H9 (cell line): ENCODE data around the gene WARS2. TPM values are rescaled to one million over a fixed set of nuclear protein-coding genes. Genes with fewer than 3 reads are reported as not detected.

Source experiments
- DNase-seq: peaks from one replicate; pipeline ENCODE4 v3.0.0-alpha.2; 2017
- H2AFZ ChIP-seq: one replicate; pipeline ENCODE4 v1.6.1; 2013; ENCODE audit warnings: mild to moderate bottlenecking, low read length, control low read depth, moderate library complexity
- H2AK5ac ChIP-seq: 2 replicates; pipeline ENCODE4 v1.6.1; 2013; ENCODE audit warnings: low read length, control low read depth, mixed read lengths; ENCODE audit not compliant: insufficient read length
- H2BK120ac ChIP-seq: one replicate; pipeline ENCODE4 v1.6.1; 2013; ENCODE audit warnings: low read depth, mild to moderate bottlenecking, low read length, control low read depth, inconsistent platforms; ENCODE audit not compliant: poor library complexity, severe bottlenecking
- H2BK12ac ChIP-seq: 2 replicates; pipeline ENCODE4 v1.6.1; 2013; ENCODE audit warnings: low read length, control low read depth, mixed read lengths, low read depth; ENCODE audit not compliant: insufficient read length
- H2BK15ac ChIP-seq: 2 replicates; pipeline ENCODE4 v1.6.1; 2013; ENCODE audit warnings: low read depth, low read length, control low read depth
- H2BK20ac ChIP-seq: one replicate; pipeline ENCODE4 v1.6.1; 2013; ENCODE audit warnings: low read depth, mild to moderate bottlenecking, low read length, control low read depth, inconsistent platforms; ENCODE audit not compliant: poor library complexity, severe bottlenecking
- H2BK5ac ChIP-seq: 2 replicates; pipeline ENCODE4 v1.6.1; 2013; ENCODE audit warnings: low read length, control low read depth, mixed read lengths; ENCODE audit not compliant: insufficient read length
- H3K14ac ChIP-seq: 2 replicates; pipeline ENCODE4 v1.6.1; 2013; ENCODE audit warnings: low read length, control low read depth; ENCODE audit not compliant: insufficient read depth
- H3K18ac ChIP-seq: 2 replicates; pipeline ENCODE4 v1.6.1; 2013; ENCODE audit warnings: low read depth, mild to moderate bottlenecking, mixed read lengths, low read length, control low read depth; ENCODE audit not compliant: insufficient read length
- H3K23ac ChIP-seq: 2 replicates; pipeline ENCODE4 v1.6.1; 2013; ENCODE audit warnings: low read length, control low read depth, mixed read lengths, low read depth; ENCODE audit not compliant: insufficient read length
- H3K23me2 ChIP-seq: 2 replicates; pipeline ENCODE4 v1.6.1; 2013; ENCODE audit warnings: low read depth, mild to moderate bottlenecking, mixed read lengths, low read length, control low read depth; ENCODE audit not compliant: insufficient read length, poor library complexity, severe bottlenecking
- H3K27ac ChIP-seq: 2 replicates; pipeline ENCODE4 v1.5.1; 2013; ENCODE audit warnings: low read length, control low read depth, mixed read lengths, low read depth; ENCODE audit not compliant: insufficient read length
- H3K27me3 ChIP-seq: 2 replicates; pipeline ENCODE4 v1.6.1; 2013; ENCODE audit warnings: low read length, control low read depth, inconsistent platforms; ENCODE audit not compliant: insufficient read depth
- H3K4ac ChIP-seq: 2 replicates; pipeline ENCODE4 v1.6.1; 2013; ENCODE audit warnings: low read depth, mild to moderate bottlenecking, control low read depth, inconsistent platforms, low read length, moderate library complexity
- H3K4me1 ChIP-seq: 2 replicates; pipeline ENCODE4 v1.6.1; 2013; ENCODE audit warnings: low read length, control low read depth, inconsistent platforms; ENCODE audit not compliant: insufficient read depth
- H3K4me2 ChIP-seq: 2 replicates; pipeline ENCODE4 v1.6.1; 2013; ENCODE audit warnings: low read length, control low read depth, mixed read lengths; ENCODE audit not compliant: insufficient read length, insufficient read depth
- H3K56ac ChIP-seq: 2 replicates; pipeline ENCODE4 v1.6.1; 2013; ENCODE audit warnings: low read depth, mild to moderate bottlenecking, mixed read lengths, low read length, control low read depth; ENCODE audit not compliant: insufficient read length
- H3K79me1 ChIP-seq: 2 replicates; pipeline ENCODE4 v1.6.1; 2013; ENCODE audit warnings: low read depth, mild to moderate bottlenecking, moderate library complexity, low read length, control low read depth, inconsistent platforms; ENCODE audit not compliant: insufficient read depth, poor library complexity, severe bottlenecking
- H3K79me2 ChIP-seq: 2 replicates; pipeline ENCODE4 v1.6.1; 2013; ENCODE audit warnings: low read length, control low read depth, inconsistent platforms; ENCODE audit not compliant: insufficient read depth
- H3K9ac ChIP-seq: 2 replicates; pipeline ENCODE4 v1.6.1; 2013; ENCODE audit warnings: low read length, control low read depth, mixed read lengths; ENCODE audit not compliant: insufficient read length; ENCODE audit errors: extremely low read depth
- H3K9me3 ChIP-seq: one replicate; pipeline ENCODE4 v1.6.1; 2013; ENCODE audit warnings: low read depth, low read length, inconsistent platforms; ENCODE audit not compliant: control insufficient read depth
- H3T11ph ChIP-seq: one replicate; pipeline ENCODE4 v1.6.1; 2013; ENCODE audit warnings: mild to moderate bottlenecking, low read length, control low read depth, inconsistent platforms
- H4K20me1 ChIP-seq: one replicate; pipeline ENCODE4 v1.6.1; 2013; ENCODE audit not compliant: control insufficient read depth, insufficient read length, insufficient read depth
- H4K5ac ChIP-seq: 2 replicates; pipeline ENCODE4 v1.6.1; 2013; ENCODE audit warnings: low read depth, mild to moderate bottlenecking, mixed read lengths, low read length, control low read depth; ENCODE audit not compliant: insufficient read length
- H4K8ac ChIP-seq: replicated peaks from 2 replicates; pipeline ENCODE4 v1.6.1; 2013; ENCODE audit warnings: low read length, control low read depth, mixed read lengths, low read depth; ENCODE audit not compliant: insufficient read length
- H4K91ac ChIP-seq: 2 replicates; pipeline ENCODE4 v1.6.1; 2013; ENCODE audit warnings: low read depth, mild to moderate bottlenecking, moderate library complexity, mixed read lengths, low read length, control low read depth; ENCODE audit not compliant: insufficient read length
- H3K27ac Mint-ChIP-seq, 3 experiments: 2 replicates in 2 of 3; 3 replicates in 1 of 3; pipeline ENCODE4 v1.8.0; 2020 to 2021; ENCODE audit warnings: mixed read lengths in 3 of 3, mild to moderate bottlenecking in 1 of 3, moderate library complexity in 1 of 3
- H3K27me3 Mint-ChIP-seq: 2 replicates; pipeline ENCODE4 v1.8.0; 2021; ENCODE audit warnings: low read depth, mild to moderate bottlenecking, moderate library complexity, mixed read lengths
- H3K36me3 Mint-ChIP-seq, 3 experiments: 2 replicates in 2 of 3; 3 replicates in 1 of 3; pipeline ENCODE4 v1.8.0; 2020 to 2021; ENCODE audit warnings: low read depth in 3 of 3, mixed read lengths in 3 of 3; ENCODE audit not compliant: insufficient read depth in 1 of 3
- H3K4me1 Mint-ChIP-seq, 2 experiments: 2 replicates each; pipeline ENCODE4 v1.8.0; 2020; ENCODE audit warnings: mixed read lengths in 2 of 2
- H3K4me3 Mint-ChIP-seq, 2 experiments: 2 replicates in 1 of 2; 3 replicates in 1 of 2; pipeline ENCODE4 v1.8.0; 2020 to 2021; ENCODE audit warnings: mild to moderate bottlenecking in 2 of 2, mixed read lengths in 2 of 2, moderate library complexity in 1 of 2
- H3K9me3 Mint-ChIP-seq, 2 experiments: 2 replicates in 1 of 2; 3 replicates in 1 of 2; pipeline ENCODE4 v1.8.0; 2020; ENCODE audit warnings: mild to moderate bottlenecking in 2 of 2, mixed read lengths in 2 of 2, moderate library complexity in 1 of 2
- CTCF ChIP-seq: fragments of 200-600 bp; sonication (generic); conservative IDR thresholded peaks from 3 replicates; pipeline ENCODE4 v1.8.0; 2021; ENCODE audit warnings: antibody characterized with exemption, mild to moderate bottlenecking
- WGBS: extraction: QIAGEN DNeasy Blood & Tissue Kit; methylation state at CpG from one replicate; pipeline ENCODE4 v1.1.7; 2013; ENCODE audit warnings: missing lambda C conversion rate, low lambda C conversion rate, mixed read lengths; ENCODE audit not compliant: insufficient read length; ENCODE audit errors: extremely low coverage; 5-methylcytosine and 5-hydroxymethylcytosine counted together
- total RNA-seq: library from RNA; stranded (reverse); gene quantifications from 2 replicates; pipeline ENCODE4 v1.2.1, GENCODE V29; 2021

Gene WARS2
- total RNA-seq, 1 experiment from 2014 or later: 9.7 TPM

DNA sequence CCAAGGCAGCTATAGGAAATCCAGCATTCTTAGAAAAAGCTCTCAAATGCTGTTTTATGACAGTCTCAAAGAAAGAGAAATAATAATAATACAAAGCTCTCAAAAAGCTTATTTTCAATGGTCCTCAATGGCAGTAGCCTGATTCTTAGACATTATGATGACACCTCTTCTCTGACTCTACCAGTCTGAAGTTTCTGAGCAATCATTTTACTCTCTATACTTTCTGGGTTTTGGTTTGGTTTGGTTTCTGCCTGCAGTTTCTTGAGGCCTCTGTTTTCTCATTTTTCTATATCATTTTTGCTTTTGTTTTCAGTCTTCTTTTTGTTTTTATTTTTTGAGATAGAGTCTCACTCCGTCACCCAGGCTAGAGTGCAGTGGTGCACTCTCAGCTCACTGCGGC, 102.1 kb downstream of the WARS2 start:
- Mint-ChIP-seq H3K27me3 (no peaks in the 10 kb centered on the region), H3K4me1 (peaks cover 12 to 13% of the 10 kb centered on the region in 2 experiments), H3K9me3 (no peaks in the 10 kb centered on the region), H3K27ac (no peak overlapping the region), H3K36me3 (no peaks in the 10 kb centered on the region), H3K4me3 (no peak overlapping the region)
- H3T11ph ChIP-seq: no peak overlapping the region
- no peaks in the 10 kb centered on the region for H3K23me2 ChIP-seq
- H3K27ac ChIP-seq: no peak overlapping the region
- no peak for DNase-seq
- no peak overlapping the region for H3K18ac ChIP-seq
- no peaks in the 10 kb centered on the region for H3K79me2 ChIP-seq
- no peak overlapping the region for H2BK5ac ChIP-seq
- no peak overlapping the region for H4K8ac ChIP-seq
- no peak overlapping the region for H2BK12ac ChIP-seq
- no peaks in the 10 kb centered on the region for H4K20me1 ChIP-seq
- no peak overlapping the region for H3K4ac ChIP-seq
- no peaks in the 10 kb centered on the region for H3K9me3 ChIP-seq
- no peak overlapping the region for H3K14ac ChIP-seq
- no peak overlapping the region for H2AK5ac ChIP-seq
- H2BK15ac ChIP-seq: no peak overlapping the region
- H3K4me1 ChIP-seq: no peaks in the 10 kb centered on the region; the same call in 1 of the 2 replicates
- no peaks in the 10 kb centered on the region; the same call in 1 of the 2 replicates for H3K27me3 ChIP-seq
- no CpG with 5 or more reads among the region's 2 CpGs for WGBS
- no peak overlapping the region for H4K91ac ChIP-seq
- H4K5ac ChIP-seq: no peak overlapping the region
- no peak overlapping the region for H2AFZ ChIP-seq
- H3K56ac ChIP-seq: no peak overlapping the region
- H3K79me1 ChIP-seq: no peaks in the 10 kb centered on the region
- TF ChIP-seq CTCF: no peak
- no peak overlapping the region for H2BK20ac ChIP-seq
- no peak overlapping the region for H3K9ac ChIP-seq
- H3K4me2 ChIP-seq: no peak overlapping the region
- no peak overlapping the region for H2BK120ac ChIP-seq
- H3K23ac ChIP-seq: no peak overlapping the region
